ENCODE measurements around the gene PATJ.
"Not testable (repeated sequence)": the region's sequence is repeated elsewhere in the genome, so short reads cannot be mapped to it uniquely, and the experiment has no call there.

The PATJ gene

GRCh38 chr1:61887931-61888564 lies 145.8 kb downstream of the PATJ start:
- no peak for DNase-seq

GRCh38 chr1:61888808-61889207 lies 146.5 kb downstream of the PATJ start:
- DNase-seq = no peak

DNA sequence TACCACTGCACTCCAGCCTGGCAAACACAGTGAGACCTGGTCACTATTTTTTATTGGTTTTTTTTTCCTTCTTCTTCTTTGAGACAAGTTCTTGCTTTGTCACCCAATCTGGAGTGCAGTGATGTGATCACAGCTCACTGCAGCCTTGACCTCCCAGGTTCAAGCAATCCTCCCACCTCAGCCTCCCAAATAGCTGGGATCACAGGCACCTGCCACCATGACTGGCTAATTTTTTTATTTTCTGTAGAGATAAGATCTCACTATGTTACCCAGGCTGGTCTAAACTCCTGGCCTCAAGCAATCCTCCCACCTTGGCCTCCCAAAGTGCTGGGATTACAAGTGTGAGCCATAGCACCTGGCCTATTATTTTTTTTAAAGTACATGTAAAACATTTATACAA lies 148.2 kb downstream of the PATJ start:
- not testable (repeated sequence) for DNase-seq

GRCh38 chr1:61892977-61893376 lies 150.7 kb downstream of the PATJ start:
- DNase-seq = no peak

GRCh38 chr1:61894296-61894695 lies 152.0 kb downstream of the PATJ start:
- DNase-seq = not testable (repeated sequence)

DNA sequence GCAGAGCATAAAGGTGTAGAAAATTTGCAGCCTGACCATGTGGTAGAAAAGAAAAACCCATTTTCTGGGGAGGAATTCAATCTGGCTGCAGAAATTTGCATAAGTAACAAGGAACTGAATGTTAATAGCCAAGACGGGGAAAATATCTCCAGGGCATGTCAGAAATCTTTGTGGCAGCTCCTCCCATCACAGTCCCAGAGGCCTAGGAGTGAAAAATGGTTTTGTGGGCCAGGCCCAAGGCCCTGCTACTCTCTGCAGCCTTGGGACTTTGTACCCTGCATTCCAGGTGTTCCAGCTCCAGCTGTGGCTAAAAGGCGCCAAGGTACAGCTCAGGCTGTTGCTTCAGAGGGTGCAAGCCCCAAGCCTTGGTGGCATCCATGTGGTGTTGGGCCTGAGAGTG lies 152.9 kb downstream of the PATJ start:
- DNase-seq = no peak

DNA sequence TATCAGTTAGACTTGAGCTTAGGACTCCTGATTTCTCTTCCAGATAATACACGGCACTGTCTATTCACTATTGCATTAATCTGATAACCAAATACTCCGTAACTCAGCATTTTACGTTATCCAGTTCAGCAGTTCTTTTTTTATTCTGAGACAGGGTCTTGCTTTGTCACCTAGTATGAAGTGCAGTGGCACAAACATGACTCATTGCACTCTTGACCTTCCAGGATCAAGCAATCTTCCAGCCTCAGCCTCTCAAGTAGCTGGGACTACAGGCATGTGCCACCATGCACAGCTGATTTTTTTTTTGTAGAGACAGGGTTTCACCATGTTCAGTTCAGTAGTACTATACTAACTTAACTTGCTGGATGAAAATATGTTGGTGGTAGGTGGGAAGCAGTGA lies 156.4 kb downstream of the PATJ start:
- DNase-seq = no peak

GRCh38 chr1:61904354-61904753 lies 162.1 kb downstream of the PATJ start:
- peak; percentile 30 for DNase-seq

DNA sequence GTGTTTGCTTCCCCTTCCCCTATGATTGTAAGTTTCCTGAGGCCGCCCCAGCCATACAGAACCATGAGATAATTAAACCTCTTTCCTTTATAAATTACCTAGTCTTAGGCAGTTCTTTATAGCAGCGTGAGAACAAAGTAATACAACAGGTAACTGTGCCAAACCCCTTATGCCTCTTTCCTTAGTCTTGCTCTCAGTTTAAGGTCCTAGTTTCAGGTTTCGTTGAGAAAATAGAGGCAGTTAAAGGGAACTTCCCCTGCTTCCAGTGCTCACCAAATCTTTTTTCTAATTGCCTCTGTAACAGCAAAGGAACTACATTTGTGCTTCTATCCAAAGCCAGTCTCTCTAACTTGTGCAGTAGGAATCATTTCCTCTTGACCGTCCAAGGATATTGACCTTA lies 164.8 kb downstream of the PATJ start:
- no peak for DNase-seq

DNA sequence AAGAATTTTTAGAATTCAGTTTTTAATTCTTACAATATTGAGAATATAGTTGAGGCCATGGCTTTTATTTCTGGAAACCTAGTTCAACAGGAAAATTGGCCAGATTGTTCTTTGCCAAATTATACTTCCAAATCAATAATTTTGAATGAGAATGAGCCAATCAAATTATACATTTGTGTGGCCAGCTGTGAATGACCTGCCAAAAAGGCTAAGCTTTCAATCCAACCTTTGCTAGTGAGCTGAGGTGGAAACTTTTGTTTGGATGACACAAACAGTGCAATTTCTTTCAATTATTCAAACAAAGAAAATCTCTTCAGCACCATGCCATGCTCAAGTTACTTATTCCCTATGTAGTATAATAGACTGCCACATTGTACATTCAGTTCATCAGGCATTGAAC lies 167.8 kb downstream of the PATJ start:
- no peak for DNase-seq

GRCh38 chr1:61914823-61915482 lies 172.7 kb downstream of the PATJ start:
- DNase-seq = no peak

DNA sequence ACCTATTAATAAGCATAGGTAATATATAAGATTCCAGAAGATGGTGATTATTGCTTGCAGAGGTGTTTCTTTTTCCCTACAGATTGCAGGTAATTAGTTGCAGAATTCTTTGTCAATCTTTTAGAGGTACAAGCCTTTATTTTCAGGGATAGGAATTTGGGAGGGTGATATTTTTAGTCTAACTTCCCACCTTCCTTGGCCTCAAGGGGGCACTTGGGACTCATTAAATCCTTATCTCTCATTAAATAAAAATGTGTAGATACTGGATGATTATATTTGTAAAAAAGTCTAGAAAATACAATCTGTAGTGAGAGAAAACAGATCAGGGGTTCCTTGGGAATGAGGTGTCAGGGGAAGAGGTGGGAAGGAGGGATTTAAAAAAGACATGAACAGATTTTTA lies 179.2 kb downstream of the PATJ start:
- DNase-seq = no peak

DNA sequence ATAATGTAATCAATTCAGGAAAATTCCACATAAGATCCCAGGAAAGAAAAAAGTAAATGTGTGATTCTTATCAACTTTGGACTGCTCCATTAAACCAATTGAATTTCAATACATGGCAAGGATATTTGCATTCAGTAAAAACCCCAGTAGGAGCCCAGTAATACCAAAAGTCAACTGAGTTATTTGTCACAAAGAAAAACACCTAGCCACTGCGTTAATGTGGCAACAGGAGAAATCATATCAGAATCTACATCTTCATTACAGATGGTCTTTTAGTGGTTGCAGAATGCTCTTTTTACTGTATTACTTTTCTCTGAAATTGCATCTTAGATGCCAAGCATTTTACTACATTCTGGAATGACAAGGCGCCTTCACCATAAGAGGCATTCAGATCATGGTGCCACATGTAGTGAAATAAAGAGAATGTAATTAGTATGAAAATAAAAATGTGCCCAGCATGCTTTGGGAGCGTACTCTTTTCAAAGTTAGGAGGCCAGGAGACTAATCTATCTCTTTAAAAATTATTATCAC lies 180.7 kb downstream of the PATJ start:
- no peak for DNase-seq

- DNase-seq = no peak
Observed at GRCh38 chr1:61925591-61926298, 183.5 kb downstream of the PATJ start.

GRCh38 chr1:61926597-61926996 lies 184.3 kb downstream of the PATJ start:
- DNase-seq = no peak

DNA sequence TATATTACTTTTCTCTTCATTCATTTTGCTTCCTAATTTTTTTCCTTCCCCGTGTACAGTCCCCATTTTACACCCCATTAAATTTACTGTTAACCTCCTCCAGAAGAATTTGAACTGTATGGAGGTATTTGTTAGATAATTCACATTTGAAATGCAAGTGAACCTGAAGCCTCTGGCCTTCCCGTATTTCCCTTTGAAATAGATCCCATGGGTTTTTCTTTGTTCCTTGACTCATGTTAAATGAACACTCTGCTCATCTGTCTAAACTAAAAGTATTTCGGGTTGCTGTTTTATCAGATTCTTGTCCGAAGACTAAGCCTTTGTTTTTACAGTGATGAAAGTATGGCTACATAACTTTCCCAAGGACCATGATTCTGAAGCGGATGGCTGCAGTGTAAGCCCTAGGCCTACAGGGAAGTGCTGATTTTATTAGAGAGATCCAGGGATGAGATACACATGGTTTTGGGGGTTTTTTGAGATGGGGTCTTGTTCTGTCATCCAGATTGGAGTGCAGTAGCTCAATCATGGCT lies 187.9 kb downstream of the PATJ start:
- no peak for DNase-seq

DNA sequence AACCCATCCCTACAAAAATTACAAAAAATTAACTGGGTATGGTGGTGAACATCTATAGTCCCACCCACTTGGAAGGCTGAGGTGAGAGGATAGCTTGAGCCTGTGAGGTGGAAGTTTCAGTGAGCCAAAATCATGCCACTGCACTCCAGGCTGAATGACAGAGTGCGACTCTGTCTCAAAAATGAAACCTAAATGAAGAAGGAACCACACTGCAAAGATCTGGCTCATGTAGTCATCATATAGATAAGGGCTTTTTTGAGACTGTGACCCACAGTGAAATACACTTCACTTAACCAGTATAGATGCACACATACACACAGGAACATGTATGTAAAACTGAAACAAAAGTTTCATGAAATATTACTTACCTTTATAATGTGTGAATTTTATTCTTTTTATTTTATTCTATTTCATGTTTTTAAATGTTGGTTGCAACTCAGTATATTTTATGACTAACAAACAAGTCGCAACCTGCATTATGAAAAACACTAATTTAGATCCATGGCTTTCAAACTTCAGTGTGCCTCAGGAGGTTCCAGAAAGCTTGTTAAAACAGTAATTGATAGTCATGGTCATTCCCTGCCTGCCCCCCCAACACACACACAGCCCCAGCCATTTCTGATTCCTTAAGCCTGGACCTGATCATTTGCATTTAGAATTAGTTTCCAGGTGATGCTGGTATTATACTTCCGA lies 189.5 kb downstream of the PATJ start:
- no peak for DNase-seq

DNA sequence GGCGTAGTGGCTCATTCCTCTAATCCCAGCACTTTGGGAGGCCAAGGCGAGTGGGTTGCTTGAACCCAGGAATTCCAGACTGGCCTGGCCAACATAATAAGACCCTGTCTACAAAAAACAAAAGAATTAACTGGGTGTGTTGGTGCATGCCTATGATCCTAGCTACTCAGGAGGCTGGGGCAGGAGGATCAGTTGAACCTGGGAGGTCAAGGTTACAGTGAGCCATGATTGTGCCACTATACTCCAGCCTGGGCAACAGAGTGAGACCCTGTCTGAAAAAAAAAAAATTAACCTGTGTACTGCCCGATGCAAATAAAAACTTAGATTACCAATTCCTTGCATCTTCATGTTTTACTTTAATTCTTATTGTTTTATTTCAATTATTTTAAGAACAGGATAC lies 193.2 kb downstream of the PATJ start:
- DNase-seq = no peak

GRCh38 chr1:61936839-61937238 lies 194.6 kb downstream of the PATJ start:
- DNase-seq = no peak

DNA sequence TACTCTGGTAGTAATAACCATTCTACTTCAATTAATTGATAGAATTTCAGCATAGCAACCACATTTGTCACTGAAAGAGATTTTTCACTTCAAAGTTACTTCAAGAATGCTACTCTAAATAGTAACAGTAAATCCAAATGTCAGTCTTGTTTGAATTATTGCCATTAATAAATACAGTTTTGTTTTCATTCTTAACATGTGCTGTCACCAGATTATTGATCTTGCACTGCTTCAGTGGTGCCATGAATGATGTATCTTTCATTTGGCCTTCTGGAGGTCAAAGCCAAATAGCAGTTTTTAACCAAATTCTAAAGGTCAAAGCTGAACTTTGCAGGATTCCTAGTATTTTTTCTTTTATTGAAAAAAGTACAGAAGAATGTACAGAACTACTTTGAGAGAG lies 199.5 kb downstream of the PATJ start:
- DNase-seq = no peak

GRCh38 chr1:61942856-61943255 lies 200.6 kb downstream of the PATJ start:
- no peak for DNase-seq

GRCh38 chr1:61948685-61949084 lies 206.4 kb downstream of the PATJ start:
- not testable (repeated sequence) for DNase-seq

GRCh38 chr1:61950418-61950817 lies 208.1 kb downstream of the PATJ start:
- peak; percentile 46 for DNase-seq

Data from hematopoietic multipotent progenitor cell treated with erythropoietin and hydrocortisone succinate and interleukin-3 and kit ligand, for 6 days (in vitro differentiated cells).